ENCODE data around the gene GNGT1. TPM values are rescaled to one million over a fixed set of nuclear protein-coding genes. Genes with fewer than 3 reads are reported as not detected.

The GNGT1 gene
- total RNA-seq, 1 donor from 2014 or later = not detected

Other genes starting within 250 kb of the GNGT1 start
- 2.4 TPM for gene TFPI2, start 15.8 kb upstream of the GNGT1 start, total RNA-seq
- gene GNG11, start 15.2 kb downstream of the GNGT1 start, total RNA-seq = 21.6 TPM
- gene BET1, start 97.8 kb downstream of the GNGT1 start, total RNA-seq = 14.2 TPM

Data from Right ventricle myocardium inferior (tissue), 1 donor.